ENCODE measurements around the gene AOPEP.

Gene AOPEP

DNA sequence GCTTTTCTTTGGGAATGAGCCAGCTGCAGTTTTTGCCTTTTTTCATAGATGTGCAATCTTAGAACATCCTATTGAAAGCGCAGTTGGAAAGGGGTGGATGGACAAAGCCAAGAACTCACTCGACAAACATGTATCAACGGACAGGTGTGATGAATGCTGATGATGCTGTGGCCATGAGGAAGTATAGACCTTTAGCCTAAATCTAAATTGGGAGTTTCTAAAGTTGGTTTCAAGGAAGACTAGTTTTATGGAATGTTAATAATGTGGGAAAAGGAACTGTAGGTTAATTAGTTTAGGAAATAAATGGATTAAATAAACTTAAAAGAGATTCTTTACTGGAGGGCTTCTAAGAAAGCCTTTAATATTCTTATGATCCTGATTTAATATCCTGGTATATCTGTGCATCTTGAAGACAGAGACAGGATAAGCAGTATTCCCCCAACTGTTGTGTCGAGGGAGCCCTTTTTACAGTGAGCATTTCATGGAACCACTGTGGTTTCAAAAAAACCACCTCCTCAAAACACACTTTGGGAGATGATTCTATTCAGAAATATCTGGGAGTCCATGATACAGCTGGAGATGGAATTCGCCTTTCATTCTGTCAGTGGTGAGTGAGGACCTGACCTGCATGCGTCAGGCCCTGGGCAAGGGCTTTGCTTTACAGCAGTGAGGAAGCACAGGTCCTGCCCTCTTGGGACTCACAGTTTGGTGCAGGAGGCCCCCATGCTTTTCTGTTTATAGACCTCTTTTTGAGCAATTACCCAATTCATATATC lies 82.6 kb downstream of the AOPEP start:
- CTCF ChIA-PET, result interaction anchor here (0.6 to 2.0 kb wide), 3 partner anchors 25 to 1217 kb away, joined by 3 to 5 read pairs (median 5); no protein-coding TSS in a partner anchor
- Histone ChIP-seq H3K4me3 (ENCODE audit: low read depth, low read length) (no peak overlapping the region), H3K9me3 (ENCODE audit: control insufficient read depth, insufficient read depth, low read depth, low read length) (no peaks in the 10 kb centered on the region), H3K4me1 (ENCODE audit: control insufficient read depth, insufficient read depth, low read length) (peaks cover 12% of the 10 kb centered on the region), H3K36me3 (ENCODE audit: control insufficient read depth in 2 of 2, insufficient read depth in 1 of 2, low read length in 2 of 2) (peaks cover 0 to 7% of the 10 kb centered on the region in 2 experiments; a peak in 1 of 3 replicates), H3K27ac (ENCODE audit: extremely low read depth, low read depth, low read length) (no peak overlapping the region)
- TF ChIP-seq, protein P1, sequence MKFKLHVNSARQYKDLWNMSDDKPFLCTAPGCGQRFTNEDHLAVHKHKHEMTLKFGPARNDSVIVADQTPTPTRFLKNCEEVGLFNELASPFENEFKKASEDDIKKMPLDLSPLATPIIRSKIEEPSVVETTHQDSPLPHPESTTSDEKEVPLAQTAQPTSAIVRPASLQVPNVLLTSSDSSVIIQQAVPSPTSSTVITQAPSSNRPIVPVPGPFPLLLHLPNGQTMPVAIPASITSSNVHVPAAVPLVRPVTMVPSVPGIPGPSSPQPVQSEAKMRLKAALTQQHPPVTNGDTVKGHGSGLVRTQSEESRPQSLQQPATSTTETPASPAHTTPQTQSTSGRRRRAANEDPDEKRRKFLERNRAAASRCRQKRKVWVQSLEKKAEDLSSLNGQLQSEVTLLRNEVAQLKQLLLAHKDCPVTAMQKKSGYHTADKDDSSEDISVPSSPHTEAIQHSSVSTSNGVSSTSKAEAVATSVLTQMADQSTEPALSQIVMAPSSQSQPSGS (tag by site-specific recombination; IDR thresholded peaks at IDR 0.05; ENCODE audit: low read depth), result no peak
- TF ChIP-seq ZNF510 (tag by site-specific recombination; IDR thresholded peaks at IDR 0.05; ENCODE audit: insufficient replicate concordance) (no peak), ZNF585B (tag by site-specific recombination; IDR thresholded peaks at IDR 0.05) (no peak), GLIS2 (tag by site-specific recombination; IDR thresholded peaks at IDR 0.05) (no peak), REPIN1 (tag by site-specific recombination; IDR thresholded peaks at IDR 0.05; ENCODE audit: low read depth) (no peak), ZNF549 (tag by site-specific recombination; IDR thresholded peaks at IDR 0.05) (no peak), KLF9 (tag by site-specific recombination; IDR thresholded peaks at IDR 0.05; ENCODE audit: low read depth) (no peak), ZNF155 (tag by site-specific recombination; IDR thresholded peaks at IDR 0.05) (no peak), ZNF19 (tag by site-specific recombination; IDR thresholded peaks at IDR 0.05; ENCODE audit: low read depth) (no peak)
- TF ChIP-seq, protein P2, sequence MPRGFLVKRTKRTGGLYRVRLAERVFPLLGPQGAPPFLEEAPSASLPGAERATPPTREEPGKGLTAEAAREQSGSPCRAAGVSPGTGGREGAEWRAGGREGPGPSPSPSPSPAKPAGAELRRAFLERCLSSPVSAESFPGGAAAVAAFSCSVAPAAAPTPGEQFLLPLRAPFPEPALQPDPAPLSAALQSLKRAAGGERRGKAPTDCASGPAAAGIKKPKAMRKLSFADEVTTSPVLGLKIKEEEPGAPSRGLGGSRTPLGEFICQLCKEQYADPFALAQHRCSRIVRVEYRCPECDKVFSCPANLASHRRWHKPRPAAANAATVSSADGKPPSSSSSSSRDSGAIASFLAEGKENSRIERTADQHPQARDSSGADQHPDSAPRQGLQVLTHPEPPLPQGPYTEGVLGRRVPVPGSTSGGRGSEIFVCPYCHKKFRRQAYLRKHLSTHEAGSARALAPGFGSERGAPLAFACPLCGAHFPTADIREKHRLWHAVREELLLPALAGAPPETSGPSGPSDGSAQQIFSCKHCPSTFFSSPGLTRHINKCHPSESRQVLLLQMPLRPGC (tag by site-specific recombination; IDR thresholded peaks at IDR 0.05), result no peak
- POLR2A ChIA-PET, result no interaction called here

DNA sequence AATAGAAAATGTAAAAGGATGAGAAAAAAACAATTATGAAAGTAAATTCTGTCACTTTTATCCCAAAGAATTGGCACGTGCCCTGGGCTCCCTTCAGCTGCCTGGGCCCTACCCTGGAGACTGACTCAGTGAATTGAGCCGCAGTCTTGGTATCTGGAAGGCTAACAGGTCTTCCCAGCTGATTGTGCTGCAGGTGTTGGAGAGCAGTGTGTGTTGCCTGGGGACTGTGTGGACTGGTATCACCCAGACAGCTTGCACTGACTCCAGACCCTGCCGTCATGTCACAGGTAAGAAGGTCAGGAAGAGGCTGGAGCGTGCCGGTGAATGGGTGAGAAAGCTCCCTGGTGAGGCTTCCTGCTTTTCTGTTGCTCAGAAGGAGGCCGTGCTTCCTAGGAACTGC lies 83.3 kb downstream of the AOPEP start:
- peaks cover 0 to 7% of the 10 kb centered on the region in 2 experiments; a peak in 1 of 3 replicates for H3K36me3 ChIP-seq (ENCODE audit: control insufficient read depth in 2 of 2, insufficient read depth in 1 of 2, low read length in 2 of 2)
- ChIA-PET CTCF (interaction anchor here (0.6 to 2.0 kb wide), 2 partner anchors 26 to 1216 kb away, joined by 3 to 5 read pairs; no protein-coding TSS in a partner anchor), POLR2A (no interaction called here)
- no peaks in the 10 kb centered on the region for H3K9me3 ChIP-seq (ENCODE audit: control insufficient read depth, insufficient read depth, low read depth, low read length)
- H3K27ac ChIP-seq (ENCODE audit: extremely low read depth, low read depth, low read length), result no peak overlapping the region
- H3K4me1 ChIP-seq (ENCODE audit: control insufficient read depth, insufficient read depth, low read length), result peaks cover 12% of the 10 kb centered on the region
- no peak overlapping the region for H3K4me3 ChIP-seq (ENCODE audit: low read depth, low read length)
- TF ChIP-seq MYNN (tag by site-specific recombination; IDR thresholded peaks at IDR 0.05; ENCODE audit: borderline replicate concordance) (no peak), ZNF366 (tag by site-specific recombination; conservative IDR thresholded peaks at IDR 0.05) (no peak), ZNF202 (tag by site-specific recombination; IDR thresholded peaks at IDR 0.05; ENCODE audit: borderline replicate concordance) (no peak), ZNF335 (tag by site-specific recombination; conservative IDR thresholded peaks at IDR 0.05) (no peak), ZNF544 (tag by site-specific recombination; IDR thresholded peaks at IDR 0.05) (no peak), ZNF19 (tag by site-specific recombination; IDR thresholded peaks at IDR 0.05; ENCODE audit: low read depth) (no peak), ZNF777 (tag by site-specific recombination; IDR thresholded peaks at IDR 0.05; ENCODE audit: borderline replicate concordance) (no peak), KLF9 (tag by site-specific recombination; IDR thresholded peaks at IDR 0.05; ENCODE audit: low read depth) (no peak), ZNF670 (tag by site-specific recombination; IDR thresholded peaks at IDR 0.05; ENCODE audit: low read depth) (no peak), ZNF501 (tag by site-specific recombination; IDR thresholded peaks at IDR 0.05) (no peak)
- TF ChIP-seq, protein P3, sequence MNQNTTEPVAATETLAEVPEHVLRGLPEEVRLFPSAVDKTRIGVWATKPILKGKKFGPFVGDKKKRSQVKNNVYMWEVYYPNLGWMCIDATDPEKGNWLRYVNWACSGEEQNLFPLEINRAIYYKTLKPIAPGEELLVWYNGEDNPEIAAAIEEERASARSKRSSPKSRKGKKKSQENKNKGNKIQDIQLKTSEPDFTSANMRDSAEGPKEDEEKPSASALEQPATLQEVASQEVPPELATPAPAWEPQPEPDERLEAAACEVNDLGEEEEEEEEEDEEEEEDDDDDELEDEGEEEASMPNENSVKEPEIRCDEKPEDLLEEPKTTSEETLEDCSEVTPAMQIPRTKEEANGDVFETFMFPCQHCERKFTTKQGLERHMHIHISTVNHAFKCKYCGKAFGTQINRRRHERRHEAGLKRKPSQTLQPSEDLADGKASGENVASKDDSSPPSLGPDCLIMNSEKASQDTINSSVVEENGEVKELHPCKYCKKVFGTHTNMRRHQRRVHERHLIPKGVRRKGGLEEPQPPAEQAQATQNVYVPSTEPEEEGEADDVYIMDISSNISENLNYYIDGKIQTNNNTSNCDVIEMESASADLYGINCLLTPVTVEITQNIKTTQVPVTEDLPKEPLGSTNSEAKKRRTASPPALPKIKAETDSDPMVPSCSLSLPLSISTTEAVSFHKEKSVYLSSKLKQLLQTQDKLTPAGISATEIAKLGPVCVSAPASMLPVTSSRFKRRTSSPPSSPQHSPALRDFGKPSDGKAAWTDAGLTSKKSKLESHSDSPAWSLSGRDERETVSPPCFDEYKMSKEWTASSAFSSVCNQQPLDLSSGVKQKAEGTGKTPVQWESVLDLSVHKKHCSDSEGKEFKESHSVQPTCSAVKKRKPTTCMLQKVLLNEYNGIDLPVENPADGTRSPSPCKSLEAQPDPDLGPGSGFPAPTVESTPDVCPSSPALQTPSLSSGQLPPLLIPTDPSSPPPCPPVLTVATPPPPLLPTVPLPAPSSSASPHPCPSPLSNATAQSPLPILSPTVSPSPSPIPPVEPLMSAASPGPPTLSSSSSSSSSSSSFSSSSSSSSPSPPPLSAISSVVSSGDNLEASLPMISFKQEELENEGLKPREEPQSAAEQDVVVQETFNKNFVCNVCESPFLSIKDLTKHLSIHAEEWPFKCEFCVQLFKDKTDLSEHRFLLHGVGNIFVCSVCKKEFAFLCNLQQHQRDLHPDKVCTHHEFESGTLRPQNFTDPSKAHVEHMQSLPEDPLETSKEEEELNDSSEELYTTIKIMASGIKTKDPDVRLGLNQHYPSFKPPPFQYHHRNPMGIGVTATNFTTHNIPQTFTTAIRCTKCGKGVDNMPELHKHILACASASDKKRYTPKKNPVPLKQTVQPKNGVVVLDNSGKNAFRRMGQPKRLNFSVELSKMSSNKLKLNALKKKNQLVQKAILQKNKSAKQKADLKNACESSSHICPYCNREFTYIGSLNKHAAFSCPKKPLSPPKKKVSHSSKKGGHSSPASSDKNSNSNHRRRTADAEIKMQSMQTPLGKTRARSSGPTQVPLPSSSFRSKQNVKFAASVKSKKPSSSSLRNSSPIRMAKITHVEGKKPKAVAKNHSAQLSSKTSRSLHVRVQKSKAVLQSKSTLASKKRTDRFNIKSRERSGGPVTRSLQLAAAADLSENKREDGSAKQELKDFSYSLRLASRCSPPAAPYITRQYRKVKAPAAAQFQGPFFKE (tag by site-specific recombination; IDR thresholded peaks at IDR 0.05; ENCODE audit: borderline replicate concordance), result no peak
- TF ChIP-seq, protein P4, sequence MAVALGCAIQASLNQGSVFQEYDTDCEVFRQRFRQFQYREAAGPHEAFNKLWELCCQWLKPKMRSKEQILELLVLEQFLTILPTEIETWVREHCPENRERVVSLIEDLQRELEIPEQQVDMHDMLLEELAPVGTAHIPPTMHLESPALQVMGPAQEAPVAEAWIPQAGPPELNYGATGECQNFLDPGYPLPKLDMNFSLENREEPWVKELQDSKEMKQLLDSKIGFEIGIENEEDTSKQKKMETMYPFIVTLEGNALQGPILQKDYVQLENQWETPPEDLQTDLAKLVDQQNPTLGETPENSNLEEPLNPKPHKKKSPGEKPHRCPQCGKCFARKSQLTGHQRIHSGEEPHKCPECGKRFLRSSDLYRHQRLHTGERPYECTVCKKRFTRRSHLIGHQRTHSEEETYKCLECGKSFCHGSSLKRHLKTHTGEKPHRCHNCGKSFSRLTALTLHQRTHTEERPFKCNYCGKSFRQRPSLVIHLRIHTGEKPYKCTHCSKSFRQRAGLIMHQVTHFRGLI (tag by site-specific recombination; IDR thresholded peaks at IDR 0.05), result no peak
- TF ChIP-seq, protein P5, sequence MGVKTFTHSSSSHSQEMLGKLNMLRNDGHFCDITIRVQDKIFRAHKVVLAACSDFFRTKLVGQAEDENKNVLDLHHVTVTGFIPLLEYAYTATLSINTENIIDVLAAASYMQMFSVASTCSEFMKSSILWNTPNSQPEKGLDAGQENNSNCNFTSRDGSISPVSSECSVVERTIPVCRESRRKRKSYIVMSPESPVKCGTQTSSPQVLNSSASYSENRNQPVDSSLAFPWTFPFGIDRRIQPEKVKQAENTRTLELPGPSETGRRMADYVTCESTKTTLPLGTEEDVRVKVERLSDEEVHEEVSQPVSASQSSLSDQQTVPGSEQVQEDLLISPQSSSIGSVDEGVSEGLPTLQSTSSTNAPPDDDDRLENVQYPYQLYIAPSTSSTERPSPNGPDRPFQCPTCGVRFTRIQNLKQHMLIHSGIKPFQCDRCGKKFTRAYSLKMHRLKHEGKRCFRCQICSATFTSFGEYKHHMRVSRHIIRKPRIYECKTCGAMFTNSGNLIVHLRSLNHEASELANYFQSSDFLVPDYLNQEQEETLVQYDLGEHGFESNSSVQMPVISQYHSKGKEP (tag by site-specific recombination; IDR thresholded peaks at IDR 0.05), result no peak

Data from HEK293 (cell line).